ENCODE measurements around the gene ARHGAP31.

ARHGAP31 gene

GRCh38 chr3:119402791-119403190 lies 108.6 kb downstream of the ARHGAP31 start:
- Histone ChIP-seq H3K36me3 (ENCODE audit: control insufficient read depth in 2 of 2, insufficient read depth in 1 of 2, low read length in 2 of 2) (peaks cover 0 to 9% of the 10 kb centered on the region in 2 experiments; a peak in 1 of 3 replicates), H3K4me1 (ENCODE audit: control insufficient read depth, insufficient read depth, low read length) (no peaks in the 10 kb centered on the region), H3K4me3 (ENCODE audit: low read depth, low read length) (no peak overlapping the region), H3K9me3 (ENCODE audit: control insufficient read depth, insufficient read depth, low read depth, low read length) (no peaks in the 10 kb centered on the region), H3K27ac (ENCODE audit: extremely low read depth, low read depth, low read length) (no peak overlapping the region)
- POLR2A ChIA-PET, result no interaction called here
- CTCF ChIA-PET, result interaction anchor here (0.7 kb wide), 1 partner anchor 17 kb away, joined by 3 read pairs; no protein-coding TSS in a partner anchor
- TF ChIP-seq ZNF658 (tag by site-specific recombination; IDR thresholded peaks at IDR 0.05), result no peak
- no peak for TF ChIP-seq ZNF423 (tag by site-specific recombination; IDR thresholded peaks at IDR 0.05)
- TF ChIP-seq ZNF830 (tag by site-specific recombination; IDR thresholded peaks at IDR 0.05; ENCODE audit: low read depth), result no peak
- no peak for TF ChIP-seq ZNF623 (tag by site-specific recombination; IDR thresholded peaks at IDR 0.05)
- no peak for TF ChIP-seq ZNF639 (tag by site-specific recombination; IDR thresholded peaks at IDR 0.05)
- no peak for TF ChIP-seq KLF10 (tag by site-specific recombination; IDR thresholded peaks at IDR 0.05)
- no peak for TF ChIP-seq ZBTB20 (tag by site-specific recombination; IDR thresholded peaks at IDR 0.05)
- TF ChIP-seq ZBTB49 (tag by site-specific recombination; IDR thresholded peaks at IDR 0.05; ENCODE audit: low read depth), result no peak
- TF ChIP-seq MYNN (tag by site-specific recombination; IDR thresholded peaks at IDR 0.05; ENCODE audit: borderline replicate concordance), result no peak
- no peak for TF ChIP-seq ZBTB17 (tag by site-specific recombination; IDR thresholded peaks at IDR 0.05)
- no peak for TF ChIP-seq ZNF701 (tag by site-specific recombination; IDR thresholded peaks at IDR 0.05)
- TF ChIP-seq ZNF133 (tag by site-specific recombination; IDR thresholded peaks at IDR 0.05), result no peak
- no peak for TF ChIP-seq KLF9 (tag by site-specific recombination; IDR thresholded peaks at IDR 0.05; ENCODE audit: low read depth)
- no peak for TF ChIP-seq ZSCAN5A (tag by site-specific recombination; IDR thresholded peaks at IDR 0.05)
- TF ChIP-seq ZNF138 (tag by site-specific recombination; IDR thresholded peaks at IDR 0.05; ENCODE audit: borderline replicate concordance), result no peak
- TF ChIP-seq ZSCAN4 (tag by site-specific recombination; IDR thresholded peaks at IDR 0.05), result no peak

GRCh38 chr3:119403201-119403600 lies 109.0 kb downstream of the ARHGAP31 start:
- H3K9me3 ChIP-seq (ENCODE audit: control insufficient read depth, insufficient read depth, low read depth, low read length), result no peaks in the 10 kb centered on the region
- TF ChIP-seq OSR2 (tag by site-specific recombination; IDR thresholded peaks at IDR 0.05) (no peak), ZBTB17 (tag by site-specific recombination; IDR thresholded peaks at IDR 0.05) (no peak), ZNF404 (tag by site-specific recombination; IDR thresholded peaks at IDR 0.05) (no peak), PRDM4 (tag by site-specific recombination; IDR thresholded peaks at IDR 0.05) (no peak), GLIS1 (tag by site-specific recombination; IDR thresholded peaks at IDR 0.05) (no peak), ZNF660 (tag by site-specific recombination; IDR thresholded peaks at IDR 0.05) (no peak), INSM2 (tag by site-specific recombination; IDR thresholded peaks at IDR 0.05) (no peak), ZNF24 (tag by site-specific recombination; IDR thresholded peaks at IDR 0.05) (no peak), ZNF184 (tag by site-specific recombination; IDR thresholded peaks at IDR 0.05) (no peak), ZNF777 (tag by site-specific recombination; IDR thresholded peaks at IDR 0.05; ENCODE audit: borderline replicate concordance) (no peak)

More at GRCh38 chr3:119403201-119403600, 109.0 kb downstream of the ARHGAP31 start:
- H3K27ac ChIP-seq (ENCODE audit: extremely low read depth, low read depth, low read length), result no peak overlapping the region
- H3K4me1 ChIP-seq (ENCODE audit: control insufficient read depth, insufficient read depth, low read length), result no peaks in the 10 kb centered on the region
- POLR2A ChIA-PET, result no interaction called here
- H3K4me3 ChIP-seq (ENCODE audit: low read depth, low read length), result no peak overlapping the region
- CTCF ChIA-PET, result no interaction called here
- peaks cover 0 to 9% of the 10 kb centered on the region in 2 experiments; a peak in 1 of 3 replicates for H3K36me3 ChIP-seq (ENCODE audit: control insufficient read depth in 2 of 2, insufficient read depth in 1 of 2, low read length in 2 of 2)
